ENCODE measurements around the gene A4GALT.

- no peak for TF ChIP-seq CTCF (IDR thresholded peaks at IDR 0.05; ENCODE audit: borderline replicate concordance, extremely low read depth, low read length, poor library complexity, severe bottlenecking)
- TF ChIP-seq EZH2 (IDR thresholded peaks at IDR 0.05; ENCODE audit: borderline replicate concordance, low read depth, low read length, severe bottlenecking) = no peak
Observed at GRCh38 chr22:42769574-42770447, 49.1 kb upstream of the A4GALT start.

All from DND-41 (cell line).